ENCODE data around the gene SRGAP1. TPM values are rescaled to one million over a fixed set of nuclear protein-coding genes. Genes with fewer than 3 reads are reported as not detected.

Gene SRGAP1
- total RNA-seq, 6 donors from 2014 or later = 4.7 to 36.7 (median 14.0) TPM

- ATAC-seq (ENCODE audit: low FRiP score in 2 of 2) = no peak
Measured at GRCh38 chr12:63980211-63980610, 135.7 kb downstream of the SRGAP1 start.

GRCh38 chr12:63981343-63981742 lies 136.8 kb downstream of the SRGAP1 start:
- no peak for ATAC-seq (ENCODE audit: low FRiP score in 2 of 2)
- DNase-seq = no peak
- no peak overlapping the region for H3K4me3 ChIP-seq
- H3K36me3 ChIP-seq = no peaks in the 10 kb centered on the region
- no peak for TF ChIP-seq CTCF (IDR thresholded peaks at IDR 0.05)
- TF ChIP-seq POLR2AphosphoS5 (IDR thresholded peaks at IDR 0.05) = no peak
- TF ChIP-seq EP300 (IDR thresholded peaks at IDR 0.05) = no peak
- no peak for TF ChIP-seq POLR2A (IDR thresholded peaks at IDR 0.05)
- H3K27me3 ChIP-seq = no peaks in the 10 kb centered on the region
- no peak overlapping the region for H3K27ac ChIP-seq
- H3K4me1 ChIP-seq = no peaks in the 10 kb centered on the region
- WGBS, 2 donors = 64 to 72% methylated on average over 2 of the region's 2 CpGs
- H3K9me3 ChIP-seq = no peaks in the 10 kb centered on the region

More at GRCh38 chr12:63980211-63980610, 135.7 kb downstream of the SRGAP1 start:
- no peak overlapping the region for H3K27ac ChIP-seq
- no peaks in the 10 kb centered on the region for H3K27me3 ChIP-seq
- H3K4me3 ChIP-seq = no peak overlapping the region
- TF ChIP-seq EP300 (IDR thresholded peaks at IDR 0.05) (no peak), CTCF (IDR thresholded peaks at IDR 0.05) (no peak), POLR2A (IDR thresholded peaks at IDR 0.05) (no peak), POLR2AphosphoS5 (IDR thresholded peaks at IDR 0.05) (no peak)
- H3K9me3 ChIP-seq = no peaks in the 10 kb centered on the region
- WGBS, 2 donors = 83 to 86% methylated on average over 4 of the region's 4 CpGs
- H3K36me3 ChIP-seq = no peaks in the 10 kb centered on the region
- H3K4me1 ChIP-seq = no peaks in the 10 kb centered on the region
- no peak for DNase-seq

DNA sequence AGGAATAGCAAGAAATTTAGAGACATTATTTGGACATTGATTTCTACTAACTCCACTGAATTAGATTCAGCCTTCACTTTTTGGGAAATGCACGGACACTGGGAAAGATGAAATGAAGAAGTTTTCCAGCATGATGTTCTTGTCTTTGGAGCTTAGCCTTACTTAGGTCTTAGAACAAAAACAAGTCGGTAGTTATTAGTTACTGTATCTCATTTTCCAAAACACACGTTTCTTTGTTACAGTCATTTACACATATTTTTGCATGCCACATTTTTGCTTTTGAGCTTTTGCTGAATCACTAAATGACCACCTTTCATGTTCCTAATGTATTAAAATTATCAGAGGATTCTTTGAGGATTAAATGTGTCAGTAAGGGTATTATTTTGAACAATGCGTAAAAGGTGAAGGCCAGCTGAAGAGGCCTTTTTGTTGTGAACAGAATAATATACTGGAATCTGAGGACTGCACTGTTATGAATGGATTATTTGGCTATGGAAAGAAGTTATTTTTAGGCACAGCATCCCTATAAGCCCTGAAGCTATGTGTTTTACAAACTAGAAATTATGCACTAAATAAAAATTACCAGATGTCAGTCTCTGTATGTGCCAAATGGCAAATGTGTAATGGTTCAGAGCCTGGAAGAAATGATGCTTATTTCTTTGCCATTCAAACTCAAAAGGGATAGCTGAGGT lies 138.2 kb downstream of the SRGAP1 start:
- 82 to 83% methylated on average over 4 of the region's 4 CpGs for WGBS, 2 donors

GRCh38 chr12:63985456-63985855 lies 141.0 kb downstream of the SRGAP1 start:
- TF ChIP-seq EP300 (IDR thresholded peaks at IDR 0.05) = no peak
- Histone ChIP-seq H3K27ac (no peak overlapping the region), H3K27me3 (no peaks in the 10 kb centered on the region), H3K9me3 (no peaks in the 10 kb centered on the region), H3K36me3 (no peaks in the 10 kb centered on the region), H3K4me1 (no peaks in the 10 kb centered on the region), H3K4me3 (no peak overlapping the region)
- DNase-seq (no peak), ATAC-seq (ENCODE audit: low FRiP score in 2 of 2) (no peak)

More for the DNA sequence above, 138.2 kb downstream of the SRGAP1 start:
- no peaks in the 10 kb centered on the region for H3K36me3 ChIP-seq
- H3K4me3 ChIP-seq = no peak overlapping the region
- H3K27ac ChIP-seq = no peak overlapping the region
- H3K27me3 ChIP-seq = no peaks in the 10 kb centered on the region
- ATAC-seq (ENCODE audit: low FRiP score in 2 of 2) (peak in 1 of 2 donors; percentile 29), DNase-seq (no peak)
- no peaks in the 10 kb centered on the region for H3K4me1 ChIP-seq
- no peaks in the 10 kb centered on the region for H3K9me3 ChIP-seq
- TF ChIP-seq CTCF (IDR thresholded peaks at IDR 0.05) (no peak), EP300 (IDR thresholded peaks at IDR 0.05) (no peak), POLR2A (IDR thresholded peaks at IDR 0.05) (no peak)

- Histone ChIP-seq H3K27me3 (no peaks in the 10 kb centered on the region), H3K36me3 (no peaks in the 10 kb centered on the region), H3K4me3 (no peak overlapping the region), H3K27ac (no peak overlapping the region), H3K4me1 (no peaks in the 10 kb centered on the region), H3K9me3 (no peaks in the 10 kb centered on the region)
- WGBS, 2 donors = 78 to 88% methylated on average over 2 of the region's 2 CpGs
- TF ChIP-seq CTCF (IDR thresholded peaks at IDR 0.05) (no peak), POLR2AphosphoS5 (IDR thresholded peaks at IDR 0.05) (no peak), EP300 (IDR thresholded peaks at IDR 0.05) (no peak), POLR2A (IDR thresholded peaks at IDR 0.05) (no peak)
- DNase-seq (no peak), ATAC-seq (ENCODE audit: low FRiP score in 2 of 2) (no peak)
Measured at GRCh38 chr12:63985945-63986344, 141.4 kb downstream of the SRGAP1 start.

Measured in upper lobe of left lung (tissue), 6 donors.